Astrocyte of the spinal cord (primary cell): ENCODE data around the gene POC1A.
A peak's percentile ranks its signal among the peaks of the same experiment; 100 is the strongest.

Experiments
- DNase-seq: peaks from one replicate; pipeline ENCODE4 v3.0.0; 2011; ENCODE audit warnings: low read depth, low spot score
- H3K4me3 ChIP-seq: 2 replicates; pipeline ENCODE4 v1.5.1; 2011; ENCODE audit warnings: low read depth, mild to moderate bottlenecking, low read length, moderate library complexity
- in situ Hi-C: cut with HindIII; loops from 2 replicates; pipeline ENCODE4 v1.10.0; 2017; ENCODE audit warnings: low sequenced_read_pairs
- TF ChIP-seq, protein P1 (sequence below): IDR thresholded peaks from 2 replicates; pipeline ENCODE4 v1.5.1; 2012; ENCODE audit warnings: low read depth, mild to moderate bottlenecking, low read length, inconsistent platforms

POC1A gene

DNA sequence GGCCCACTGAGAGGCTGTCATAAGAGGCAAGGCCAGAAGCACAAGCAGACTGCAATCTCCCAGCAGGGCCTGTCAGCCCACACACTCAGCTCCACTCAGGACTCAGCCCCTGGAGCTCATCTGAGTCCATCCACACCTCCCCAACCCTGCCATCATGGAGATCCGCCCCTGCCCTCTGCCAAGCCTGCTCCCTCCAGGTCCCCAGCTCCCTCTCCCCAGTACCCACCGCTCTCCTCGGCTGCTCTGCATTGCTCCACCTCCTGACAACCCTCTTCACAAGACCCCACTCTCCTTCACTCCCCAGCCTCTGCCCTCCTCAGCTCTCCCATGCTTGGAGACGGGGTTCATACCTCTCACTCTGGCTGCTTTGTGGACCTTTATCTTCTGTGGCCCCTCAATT lies 11.1 kb downstream of the POC1A start:
- TF ChIP-seq, protein P1, sequence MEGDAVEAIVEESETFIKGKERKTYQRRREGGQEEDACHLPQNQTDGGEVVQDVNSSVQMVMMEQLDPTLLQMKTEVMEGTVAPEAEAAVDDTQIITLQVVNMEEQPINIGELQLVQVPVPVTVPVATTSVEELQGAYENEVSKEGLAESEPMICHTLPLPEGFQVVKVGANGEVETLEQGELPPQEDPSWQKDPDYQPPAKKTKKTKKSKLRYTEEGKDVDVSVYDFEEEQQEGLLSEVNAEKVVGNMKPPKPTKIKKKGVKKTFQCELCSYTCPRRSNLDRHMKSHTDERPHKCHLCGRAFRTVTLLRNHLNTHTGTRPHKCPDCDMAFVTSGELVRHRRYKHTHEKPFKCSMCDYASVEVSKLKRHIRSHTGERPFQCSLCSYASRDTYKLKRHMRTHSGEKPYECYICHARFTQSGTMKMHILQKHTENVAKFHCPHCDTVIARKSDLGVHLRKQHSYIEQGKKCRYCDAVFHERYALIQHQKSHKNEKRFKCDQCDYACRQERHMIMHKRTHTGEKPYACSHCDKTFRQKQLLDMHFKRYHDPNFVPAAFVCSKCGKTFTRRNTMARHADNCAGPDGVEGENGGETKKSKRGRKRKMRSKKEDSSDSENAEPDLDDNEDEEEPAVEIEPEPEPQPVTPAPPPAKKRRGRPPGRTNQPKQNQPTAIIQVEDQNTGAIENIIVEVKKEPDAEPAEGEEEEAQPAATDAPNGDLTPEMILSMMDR, result no peak
- no peak overlapping the region for H3K4me3 ChIP-seq
- in situ Hi-C loops, result no loop called here
- DNase-seq, result no peak

DNA sequence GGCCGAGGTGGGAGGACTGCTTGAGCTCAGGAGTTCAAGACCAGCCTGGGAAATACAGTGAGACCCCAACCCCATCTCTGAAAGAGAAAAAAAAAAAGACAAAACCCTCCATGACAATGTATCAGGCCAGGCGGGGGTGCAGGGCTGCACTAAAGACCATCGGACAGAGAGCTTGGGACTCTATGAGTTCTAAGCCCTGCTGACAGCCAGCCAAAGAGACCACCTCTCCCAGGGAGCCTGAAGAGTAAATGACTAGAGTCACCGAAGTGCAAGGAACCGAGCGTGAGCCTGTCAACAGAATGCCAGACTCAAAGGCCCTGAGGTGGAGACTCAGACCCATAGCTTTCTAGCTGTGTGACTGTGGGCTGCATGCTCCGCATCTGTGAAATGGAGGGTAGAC lies 12.5 kb downstream of the POC1A start:
- no peak overlapping the region for H3K4me3 ChIP-seq
- DNase-seq, result no peak
- in situ Hi-C loops, result no loop called here
- TF ChIP-seq, protein P1, result no peak

DNA sequence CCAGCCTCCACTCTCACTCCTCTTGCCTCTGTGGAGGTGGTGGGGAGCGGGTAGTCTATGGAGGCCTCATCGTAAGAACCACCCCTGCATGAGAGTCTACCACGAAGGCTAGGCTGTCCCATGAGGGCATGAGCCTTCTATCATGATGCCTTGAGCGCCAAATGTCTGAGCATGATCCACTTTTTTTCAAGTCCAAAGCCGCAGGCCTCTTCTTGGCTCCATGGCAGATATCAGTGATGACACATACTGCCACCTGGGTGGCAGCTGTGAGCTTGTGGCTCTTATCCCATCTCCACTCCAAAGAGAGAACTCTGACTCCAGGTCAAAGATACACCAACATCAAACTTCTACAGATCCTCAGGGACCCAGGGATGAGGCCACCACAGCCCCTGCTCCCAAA lies 13.5 kb downstream of the POC1A start:
- TF ChIP-seq, protein P1, result no peak
- H3K4me3 ChIP-seq, result no peak overlapping the region
- DNase-seq, result no peak
- in situ Hi-C loops, result no loop called here

DNA sequence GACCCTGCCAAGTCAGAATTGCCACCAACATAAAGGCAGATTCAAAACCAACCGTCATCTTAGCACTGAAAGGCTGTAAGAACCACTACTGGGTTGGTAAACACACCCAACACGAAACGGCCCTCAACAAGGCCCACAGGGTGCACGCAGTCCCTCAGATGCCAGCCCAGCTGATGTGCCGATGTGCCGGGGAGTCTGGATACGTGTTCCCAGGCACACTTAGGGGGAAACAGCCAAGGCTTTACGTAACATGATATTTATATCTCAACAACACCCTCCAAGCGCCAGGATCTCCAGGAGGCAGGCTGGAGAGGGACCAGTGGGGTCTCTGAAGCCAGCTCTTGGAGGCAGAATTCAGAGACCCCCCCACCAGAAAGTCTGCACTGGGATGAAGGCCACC lies 14.2 kb downstream of the POC1A start:
- in situ Hi-C loops, result no loop called here
- no peak overlapping the region for H3K4me3 ChIP-seq
- TF ChIP-seq, protein P1, result no peak
- no peak for DNase-seq

- TF ChIP-seq, protein P1, result no peak
- H3K4me3 ChIP-seq, result no peak overlapping the region
- no peak for DNase-seq
- in situ Hi-C loops, result no loop called here
Measured at GRCh38 chr3:52137311-52137710, 16.9 kb downstream of the POC1A start.

- H3K4me3 ChIP-seq, result no peak overlapping the region
- in situ Hi-C loops, result no loop called here
- DNase-seq, result peak; percentile 9
- TF ChIP-seq, protein P1, result no peak
Measured at GRCh38 chr3:52136513-52136912, 17.7 kb downstream of the POC1A start.

DNA sequence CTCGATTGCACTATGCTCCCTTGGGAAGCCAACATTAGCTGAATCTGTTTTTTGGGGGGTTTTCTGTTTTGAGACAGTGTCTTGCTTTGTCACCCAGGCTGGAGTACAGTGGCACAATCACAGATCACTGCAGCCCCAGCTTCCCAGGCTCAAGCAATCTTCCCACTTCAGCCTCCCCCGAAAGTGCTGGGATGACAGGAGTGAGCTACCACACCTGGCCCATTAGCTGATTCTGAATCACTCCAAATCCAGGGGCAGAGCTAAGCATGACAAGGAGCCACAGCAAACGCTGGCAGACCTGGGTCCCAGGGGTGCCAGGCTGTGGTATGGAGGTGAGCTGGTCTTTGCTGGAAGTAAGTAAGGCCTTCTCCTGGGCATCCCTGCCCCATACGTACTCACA lies 18.9 kb downstream of the POC1A start:
- in situ Hi-C loops, result no loop called here
- DNase-seq, result no peak
- no peak overlapping the region for H3K4me3 ChIP-seq
- TF ChIP-seq, protein P1, result no peak
